ENCODE results near the gene PRDM10.

Gene PRDM10

DNA sequence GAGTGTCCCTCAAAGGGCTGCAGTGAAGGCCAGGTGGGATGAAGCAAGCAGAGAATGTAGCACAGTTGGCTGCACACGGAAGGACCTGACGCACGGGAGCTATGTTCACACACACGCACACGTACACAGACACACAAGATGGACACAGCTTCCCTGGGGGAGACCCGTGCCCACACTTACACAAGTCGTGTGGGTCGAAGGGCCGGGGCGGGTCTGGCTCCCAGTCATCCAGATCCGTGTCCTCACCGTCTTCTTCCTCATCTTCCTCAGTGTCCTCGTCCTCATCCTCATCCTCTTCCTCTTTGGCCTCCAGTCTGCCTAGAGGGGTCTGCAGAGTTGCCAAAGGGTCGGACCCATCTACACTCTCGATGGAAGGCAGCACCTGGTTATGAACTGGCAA lies 55.7 kb downstream of the PRDM10 start:
- no peak for DNase-seq (ENCODE audit: low read depth)

DNA sequence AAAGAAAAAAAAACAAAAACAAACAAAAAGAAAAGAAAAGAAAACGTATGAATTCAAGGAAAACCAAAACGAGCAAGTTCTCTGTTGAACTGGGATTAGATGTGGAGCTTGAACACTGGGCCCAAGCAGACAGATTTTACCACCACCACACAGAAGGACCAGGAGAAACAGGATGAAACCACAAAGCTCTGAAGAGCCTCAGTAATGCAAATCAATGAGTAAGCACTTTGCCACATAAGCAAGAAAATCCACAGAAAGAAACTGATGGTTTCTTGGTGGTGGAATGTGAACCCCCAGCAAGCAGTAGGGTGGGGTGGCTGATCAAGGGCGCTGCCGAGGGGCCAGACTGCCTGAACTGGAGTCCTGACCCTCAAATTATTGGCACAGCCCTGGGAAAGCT lies 56.4 kb downstream of the PRDM10 start:
- DNase-seq (ENCODE audit: low read depth): peak; percentile 8

DNA sequence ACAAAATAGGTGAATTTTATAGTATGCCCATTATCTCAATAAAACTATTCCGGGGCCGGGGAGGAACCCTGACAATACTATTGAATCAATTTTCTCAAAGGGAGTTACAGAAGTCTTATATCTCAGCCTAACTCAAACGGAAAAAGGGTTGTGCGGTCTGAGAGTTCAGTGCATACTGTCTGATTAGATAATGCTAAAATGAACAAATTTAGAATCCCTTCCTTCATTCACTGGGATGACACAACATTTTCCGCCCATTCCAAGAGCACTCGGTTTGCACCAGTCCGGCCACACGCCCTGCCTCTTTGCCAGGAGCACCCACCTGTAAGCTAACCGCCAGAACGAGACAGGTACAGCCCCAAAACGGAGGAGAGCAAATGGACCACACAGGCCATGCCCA lies 57.3 kb downstream of the PRDM10 start:
- no peak for DNase-seq (ENCODE audit: low read depth)

DNA sequence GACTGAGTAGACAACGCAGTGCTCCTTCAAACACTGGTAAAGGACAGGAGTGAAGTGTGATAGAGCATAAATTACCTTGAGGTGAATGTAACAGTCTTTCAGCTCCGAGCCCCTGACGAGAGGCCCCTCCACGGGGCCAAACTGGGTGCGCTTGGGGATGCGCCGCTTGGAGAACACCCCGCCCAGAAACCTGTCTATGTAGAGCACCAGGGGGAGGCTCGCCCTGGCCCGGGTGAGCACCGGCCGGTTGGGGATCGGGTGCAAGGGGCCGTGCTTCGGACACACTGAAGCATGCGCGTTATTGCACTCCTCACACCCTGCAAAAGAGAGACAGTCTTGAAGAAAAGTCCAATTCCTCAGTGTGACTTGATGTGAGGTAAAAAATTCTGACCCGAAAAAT lies 57.9 kb downstream of the PRDM10 start:
- no peak for DNase-seq (ENCODE audit: low read depth)

DNA sequence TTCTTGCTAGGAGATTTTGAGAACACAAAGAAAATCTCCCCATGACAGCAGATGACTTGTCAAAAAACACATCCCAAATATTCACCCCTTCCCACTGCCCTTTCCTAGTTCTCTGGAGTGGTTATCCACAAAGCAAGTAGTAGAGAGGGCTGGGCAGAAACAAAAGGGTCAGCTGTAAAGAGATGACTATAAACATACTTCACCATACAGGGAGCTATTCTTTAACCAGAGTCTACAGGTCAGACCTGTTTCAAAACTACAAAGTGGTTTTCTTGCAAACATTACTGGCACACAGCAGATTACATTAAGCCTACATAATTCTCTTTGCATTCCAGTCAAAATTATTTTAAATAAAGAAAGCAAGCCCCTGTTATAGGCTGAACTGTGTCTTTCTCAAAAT lies 59.6 kb downstream of the PRDM10 start:
- DNase-seq (ENCODE audit: low read depth): no peak

DNA sequence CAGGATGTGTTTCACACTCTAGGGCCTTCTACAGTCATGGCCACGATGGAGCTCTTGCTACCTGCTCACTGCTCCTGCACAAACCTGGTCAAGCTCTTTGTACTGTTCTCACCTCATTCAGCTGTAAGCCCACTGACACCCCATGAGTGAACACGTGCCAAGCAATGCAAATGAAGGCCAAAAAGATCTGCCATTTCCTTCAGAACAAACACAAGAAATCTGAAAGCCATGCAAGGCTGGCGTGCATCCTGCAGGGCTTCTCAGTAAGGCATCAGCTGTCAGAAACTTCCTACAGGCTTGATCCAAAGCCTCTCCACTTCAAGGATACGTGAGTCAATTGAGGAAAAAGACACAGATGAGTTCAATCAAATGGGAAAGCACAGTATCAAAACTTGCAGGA lies 63.1 kb downstream of the PRDM10 start:
- DNase-seq (ENCODE audit: low read depth): no peak

DNA sequence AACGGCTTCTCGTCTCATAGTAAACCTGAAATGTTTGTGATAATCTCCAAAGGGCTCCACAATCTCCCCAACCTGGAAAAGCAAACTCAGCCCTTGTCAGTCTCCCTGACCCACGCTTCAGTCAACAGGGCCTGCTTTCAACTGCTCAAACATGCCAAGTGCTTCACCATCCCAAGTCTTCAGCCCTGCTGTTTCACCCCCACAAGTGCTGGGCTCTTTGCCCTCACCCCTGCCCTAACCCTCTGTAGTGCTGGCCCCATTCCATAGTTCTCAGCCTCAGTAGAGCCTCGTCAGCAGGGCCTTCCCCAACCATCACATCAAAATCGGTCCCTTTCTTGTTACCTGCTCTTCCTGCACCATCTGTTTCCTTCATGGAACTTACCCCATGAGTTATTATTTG lies 63.9 kb downstream of the PRDM10 start:
- DNase-seq (ENCODE audit: low read depth): no peak

DNA sequence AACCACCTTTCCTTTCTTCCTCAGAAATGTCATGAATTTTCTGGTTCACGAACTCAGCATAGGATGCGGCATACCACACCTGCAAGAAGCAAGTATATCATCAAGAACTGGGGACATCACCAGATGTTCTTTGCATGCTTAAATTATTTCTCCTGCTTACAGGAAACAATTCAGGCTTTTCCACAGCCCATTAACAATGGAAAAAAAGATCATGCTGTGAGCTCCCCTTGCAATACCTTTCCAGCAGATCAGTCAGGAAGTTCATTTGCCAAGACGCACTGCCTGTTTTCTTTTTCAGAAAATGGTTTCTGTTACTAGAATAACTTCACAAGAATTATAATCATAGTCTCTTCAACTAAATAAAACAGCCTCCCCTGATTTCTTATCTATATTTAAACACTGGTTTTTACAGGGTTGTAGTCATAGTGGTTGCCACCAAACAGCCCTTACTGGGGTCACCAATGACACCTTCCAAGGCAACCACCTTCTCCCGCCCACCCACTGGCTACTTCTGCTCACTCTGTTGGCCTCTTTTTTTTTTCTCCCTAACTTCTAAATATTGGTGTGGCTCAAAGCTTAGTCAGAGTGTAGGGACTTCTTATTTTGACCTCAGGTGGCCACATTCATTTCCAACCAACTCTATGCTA lies 64.9 kb downstream of the PRDM10 start:
- DNase-seq (ENCODE audit: low read depth): no peak

DNA sequence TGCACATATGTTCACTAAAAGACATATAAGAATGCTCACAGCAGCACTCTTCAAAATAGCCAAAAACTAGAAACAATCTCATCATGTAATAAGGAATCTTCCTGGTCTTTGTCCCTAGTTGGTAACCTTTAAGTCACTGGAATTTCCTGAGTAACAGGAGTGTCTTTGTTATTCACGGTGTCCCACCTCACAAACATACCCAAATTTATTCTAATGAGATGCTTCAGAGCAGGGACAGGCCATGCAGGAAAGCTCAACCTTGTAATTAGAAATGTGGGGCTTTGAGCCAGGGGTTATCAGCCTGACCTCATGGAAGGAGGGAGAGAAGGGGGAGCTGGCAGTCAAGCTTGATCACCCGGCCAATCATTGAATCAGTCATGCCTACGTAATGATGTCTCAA lies 66.9 kb downstream of the PRDM10 start:
- DNase-seq (ENCODE audit: low read depth): no peak

DNA sequence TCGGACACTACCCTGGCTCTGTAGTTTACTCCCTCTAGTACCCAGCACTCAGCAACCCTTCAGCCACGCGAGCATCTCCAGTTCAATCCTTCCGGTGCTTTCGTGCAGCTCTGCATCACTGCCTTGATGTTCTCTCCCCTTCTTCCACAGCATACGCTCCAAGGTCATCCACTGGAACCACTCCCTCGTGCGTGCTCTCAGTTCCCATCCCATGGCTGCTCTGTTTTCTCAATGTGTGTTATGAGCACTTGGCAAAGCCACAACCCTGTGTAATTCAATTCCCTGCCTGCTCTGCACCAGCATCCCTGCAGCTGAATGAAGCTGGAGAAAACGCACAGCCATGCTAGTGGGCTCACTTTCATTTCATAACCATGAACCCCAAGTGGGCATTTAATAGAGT lies 68.7 kb downstream of the PRDM10 start:
- no peak for DNase-seq (ENCODE audit: low read depth)

DNA sequence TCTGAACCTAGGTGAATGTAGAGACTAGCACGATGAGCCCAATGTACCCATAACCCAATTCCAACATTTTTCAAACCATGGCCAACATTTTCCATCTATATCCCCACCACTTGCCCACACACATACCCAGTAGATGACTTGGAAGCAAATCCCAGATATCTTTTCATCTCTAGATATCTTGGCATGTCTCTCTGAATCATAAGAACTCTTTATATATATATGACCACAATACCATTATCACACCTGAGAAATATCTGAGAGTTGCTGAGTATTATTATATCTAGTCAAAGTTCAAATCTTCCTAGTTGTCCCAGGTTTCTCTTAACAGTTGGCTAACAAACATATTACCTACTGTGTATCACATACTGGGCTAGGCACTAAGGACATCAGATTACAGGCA lies 69.4 kb downstream of the PRDM10 start:
- no peak for DNase-seq (ENCODE audit: low read depth)

DNA sequence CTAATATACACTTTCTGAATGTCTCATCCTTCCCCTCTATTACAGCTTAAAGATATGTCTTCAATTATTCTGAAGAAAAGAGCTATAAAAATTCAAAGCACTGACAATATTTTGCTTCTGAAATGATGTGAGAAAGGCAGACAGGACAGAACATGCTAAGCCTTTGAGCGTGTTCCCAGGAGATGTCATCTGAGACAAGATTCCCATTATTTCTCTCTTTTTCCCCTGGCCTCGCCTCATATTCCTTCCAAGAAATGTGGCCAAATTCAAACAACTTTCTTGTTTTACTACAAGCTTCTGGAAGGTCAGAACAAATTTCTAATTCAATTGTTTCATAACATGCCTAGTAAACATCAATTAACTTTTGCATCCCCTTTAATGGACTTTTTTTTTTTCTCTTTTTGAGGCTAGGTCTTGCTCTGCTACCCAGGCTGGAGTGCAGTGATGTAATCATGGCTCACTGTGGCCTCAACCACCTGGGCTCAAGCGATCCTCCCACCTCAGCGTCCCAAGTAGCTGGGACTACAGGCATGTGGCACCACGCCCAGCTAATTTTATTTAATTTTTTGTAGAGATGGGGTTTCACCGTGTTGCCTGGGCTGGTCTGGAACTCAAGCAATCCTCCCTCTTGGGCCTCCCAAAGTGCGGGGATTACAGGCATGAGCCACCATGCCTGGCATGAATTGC lies 70.1 kb downstream of the PRDM10 start:
- DNase-seq (ENCODE audit: low read depth): no peak

DNA sequence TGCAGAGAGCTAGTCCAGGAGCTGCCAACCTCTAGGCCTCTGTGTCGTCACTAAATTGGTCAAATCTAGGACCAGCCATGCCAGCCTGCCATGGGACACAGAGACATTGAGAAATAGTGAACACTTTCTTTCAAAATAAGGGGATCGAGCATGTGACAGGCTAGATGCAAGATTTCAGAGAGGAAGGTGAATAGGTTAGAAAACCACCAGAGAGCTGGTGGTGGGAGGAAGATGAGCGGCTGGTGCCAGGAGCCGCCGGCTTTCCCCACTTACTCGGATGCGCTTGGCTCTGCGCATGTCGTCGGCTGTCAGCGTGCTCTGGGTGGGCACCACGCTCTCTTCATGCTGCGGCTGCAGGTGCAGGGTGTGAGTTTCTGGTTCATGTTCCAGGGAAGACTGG lies 71.9 kb downstream of the PRDM10 start:
- no peak for DNase-seq (ENCODE audit: low read depth)

DNA sequence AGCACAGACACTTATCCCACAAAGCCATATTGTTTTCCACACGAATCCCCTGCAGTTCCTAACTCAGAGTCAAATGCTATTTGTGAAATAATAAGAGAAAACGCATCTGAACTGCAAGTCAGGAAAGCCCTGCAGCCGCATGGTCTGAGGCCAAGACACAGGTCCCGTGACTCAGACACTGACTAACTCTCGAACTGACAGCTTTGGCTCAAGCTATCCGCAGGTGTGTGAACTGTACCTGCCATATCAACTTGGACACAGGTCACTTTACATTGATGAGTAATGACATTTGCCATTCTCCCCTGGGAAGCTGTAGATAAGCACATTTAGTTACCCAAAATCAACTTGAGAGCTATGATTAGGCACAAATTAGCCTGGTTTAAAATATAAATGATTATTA lies 72.3 kb downstream of the PRDM10 start:
- no peak for DNase-seq (ENCODE audit: low read depth)

DNA sequence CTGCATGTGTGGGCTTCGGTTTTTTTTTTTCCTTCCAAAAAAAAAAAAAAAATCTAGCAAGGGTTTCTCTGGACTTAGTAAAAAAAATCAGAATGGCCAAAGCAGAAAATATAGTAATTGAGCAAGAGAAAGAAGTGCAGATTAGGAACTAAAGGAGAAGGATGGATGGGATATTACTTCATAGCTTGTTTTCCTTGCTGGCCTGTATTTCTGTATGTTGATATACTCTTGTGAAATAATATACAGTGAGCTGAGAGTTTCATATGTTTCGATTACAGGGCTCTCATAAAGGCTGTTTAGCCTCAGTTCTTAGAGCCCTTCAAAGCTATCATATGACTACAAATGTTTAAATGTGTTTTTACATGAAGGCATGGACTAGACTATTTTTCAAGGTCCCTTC lies 72.9 kb downstream of the PRDM10 start:
- DNase-seq (ENCODE audit: low read depth): no peak

DNA sequence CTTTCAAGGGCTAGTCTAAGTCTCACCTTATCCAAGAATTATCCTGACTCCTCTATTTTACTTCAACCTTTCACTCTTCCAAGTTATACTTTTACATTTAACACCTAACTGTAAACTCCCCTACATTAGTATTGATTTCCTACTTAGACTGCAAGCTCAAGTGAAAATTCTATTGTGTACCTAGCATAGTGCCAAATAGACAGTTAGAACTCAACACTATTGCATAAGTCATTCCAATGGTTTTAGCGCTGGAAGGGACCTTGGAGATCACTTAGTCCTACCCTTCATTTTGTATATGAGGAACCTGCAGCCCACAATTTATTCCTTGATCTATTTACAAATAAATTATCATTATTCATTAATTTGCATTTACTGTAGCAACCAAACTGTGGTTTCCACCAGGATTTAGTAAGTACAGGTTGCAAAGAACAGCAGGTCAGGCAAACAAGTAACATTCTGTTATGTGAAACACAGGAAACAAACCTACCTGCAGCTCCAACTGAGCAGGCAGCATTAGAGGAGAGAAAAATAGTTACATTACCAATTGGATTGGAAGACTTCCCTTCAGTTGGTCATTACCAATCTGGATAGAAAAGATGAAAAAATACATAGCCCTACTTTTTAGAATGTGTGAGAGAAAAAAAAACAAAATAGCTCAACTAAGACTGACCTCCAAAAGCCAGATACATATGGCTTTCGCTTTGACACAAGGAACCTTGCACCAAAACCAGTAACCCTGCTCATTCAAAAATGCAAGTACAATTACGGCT lies 73.5 kb downstream of the PRDM10 start:
- no peak for DNase-seq (ENCODE audit: low read depth)

DNA sequence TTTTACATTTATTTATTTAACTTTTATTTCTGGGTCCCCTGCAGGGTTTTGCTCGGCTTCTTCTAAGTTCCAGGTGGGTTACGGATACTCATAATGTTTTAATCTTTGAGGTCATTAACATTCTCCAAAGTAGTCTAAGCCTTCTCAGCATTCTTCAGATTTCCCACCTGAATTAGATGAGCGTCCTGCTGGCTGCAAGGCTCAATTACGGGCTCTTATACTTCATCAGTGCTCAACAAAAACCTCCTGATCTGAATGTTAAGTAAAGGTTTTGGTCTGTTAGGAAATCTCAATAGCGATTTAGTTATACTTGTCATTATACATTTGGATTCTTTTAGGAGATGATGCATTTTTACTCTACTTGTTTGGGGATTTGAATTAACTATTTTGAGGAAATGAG lies 80.0 kb downstream of the PRDM10 start:
- DNase-seq (ENCODE audit: low read depth): no peak

DNA sequence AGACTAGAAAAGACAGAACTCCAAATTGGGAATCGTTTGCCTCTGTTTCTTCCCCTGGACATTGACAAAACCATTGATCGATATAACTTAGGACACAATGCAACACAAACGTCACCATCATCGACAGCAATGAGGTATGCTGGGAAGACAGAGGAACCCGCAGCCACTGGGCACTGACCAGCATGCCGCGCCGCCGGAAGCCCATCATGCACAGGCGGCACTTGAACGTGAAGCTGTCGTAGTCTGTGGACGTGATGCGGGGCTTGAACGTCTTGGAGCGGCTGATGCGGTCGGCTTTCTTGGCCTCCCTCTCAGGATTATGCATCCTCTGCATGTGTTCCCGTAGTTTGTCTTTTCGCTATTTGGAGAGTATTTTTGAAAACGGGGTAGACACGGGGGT lies 84.3 kb downstream of the PRDM10 start:
- DNase-seq (ENCODE audit: low read depth): no peak

DNA sequence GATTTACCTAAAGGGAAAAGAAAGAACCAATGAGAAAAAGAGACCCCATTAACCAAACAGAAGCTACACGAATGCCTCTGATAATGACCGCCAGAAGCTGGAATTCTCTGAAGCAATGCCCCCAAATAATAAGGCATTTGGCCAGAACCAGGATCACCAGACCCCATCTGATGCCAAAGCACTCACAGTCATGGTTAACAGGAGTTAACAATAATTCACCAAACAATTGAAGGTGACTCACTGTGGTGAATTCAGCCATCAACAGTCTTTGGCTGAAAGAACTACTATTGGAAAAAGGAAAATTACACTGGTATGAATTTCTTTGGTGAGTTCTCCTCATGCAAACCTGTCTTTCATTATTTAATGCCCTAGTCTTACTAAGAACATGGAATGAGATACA lies 85.4 kb downstream of the PRDM10 start:
- DNase-seq (ENCODE audit: low read depth): no peak

DNA sequence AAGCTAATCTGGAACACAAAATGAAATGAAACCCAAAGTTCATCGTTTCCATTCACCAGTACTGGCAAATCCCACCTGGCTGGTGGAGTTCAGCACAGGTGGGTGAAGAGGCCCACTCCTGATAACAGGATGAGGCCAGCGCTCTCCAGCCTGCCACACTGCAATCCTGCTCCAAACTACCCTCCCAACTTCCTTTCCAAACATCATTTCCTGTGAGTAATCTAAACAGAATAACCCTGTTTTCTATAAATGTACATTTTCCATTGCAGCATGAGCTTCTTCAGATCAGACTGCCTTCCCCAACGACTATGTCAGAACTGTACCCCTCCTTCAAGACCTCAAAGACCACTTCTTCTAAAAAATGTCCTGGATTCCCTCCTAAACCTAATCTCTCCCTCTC lies 91.3 kb downstream of the PRDM10 start:
- peak; percentile 38 for DNase-seq (ENCODE audit: low read depth)

DNA sequence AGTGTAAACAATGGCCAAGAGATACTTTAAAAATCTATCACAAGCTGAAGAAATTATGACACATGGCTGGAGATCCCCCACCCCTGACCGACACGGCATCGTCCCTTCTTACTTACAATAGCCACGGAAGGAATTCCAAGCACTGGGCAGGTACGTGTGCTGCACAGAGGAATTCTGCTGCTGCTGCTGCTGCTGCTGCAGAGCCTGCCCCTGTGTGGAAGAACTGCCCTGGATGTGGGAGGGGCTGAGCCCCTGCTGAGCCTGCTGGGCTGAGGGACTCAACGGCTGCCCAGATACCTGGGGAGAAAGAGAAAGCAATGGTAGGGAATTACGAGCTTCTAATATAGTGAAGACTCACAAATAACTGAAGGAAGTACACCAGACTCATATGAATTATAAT lies 92.3 kb downstream of the PRDM10 start:
- no peak for DNase-seq (ENCODE audit: low read depth)

DNA sequence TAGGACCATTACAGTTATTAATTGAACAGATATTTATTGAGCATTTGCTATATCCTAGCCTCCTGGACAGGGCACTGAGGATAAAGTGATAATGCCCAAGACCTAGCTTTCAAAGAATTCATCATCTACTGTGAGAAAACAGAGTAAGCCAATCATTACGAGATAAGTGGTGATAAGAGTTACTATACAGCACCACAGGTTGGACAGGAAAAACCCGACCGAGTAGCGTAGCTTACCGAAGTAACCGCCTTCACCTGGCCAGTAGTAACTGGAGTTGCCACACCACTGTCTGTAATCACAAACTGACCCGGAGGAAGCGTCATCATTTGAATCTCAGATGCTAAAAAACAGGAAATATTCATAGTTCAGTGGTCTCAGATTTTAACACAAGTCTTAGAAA lies 97.2 kb downstream of the PRDM10 start:
- DNase-seq (ENCODE audit: low read depth): no peak

DNA sequence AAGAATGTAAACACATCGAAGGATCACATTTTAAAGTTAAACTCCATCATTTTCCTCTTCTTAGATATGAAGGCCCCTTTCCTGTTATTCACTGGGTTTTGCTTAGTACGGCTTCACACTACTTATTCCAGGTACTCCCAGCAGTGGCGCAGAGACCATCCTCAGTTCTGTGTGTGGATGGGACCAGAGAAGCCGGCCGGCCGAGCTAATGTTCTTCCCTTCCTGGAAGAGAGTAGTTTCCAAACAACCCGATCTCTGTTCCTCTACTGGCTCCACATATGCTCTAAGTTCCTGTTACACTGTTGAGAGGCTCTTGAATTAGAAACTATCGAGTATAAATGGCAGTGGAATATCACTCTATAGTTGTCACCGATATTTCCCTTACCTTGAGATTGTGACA lies 106.6 kb downstream of the PRDM10 start:
- no peak for DNase-seq (ENCODE audit: low read depth)

Measured in EH (cell line).